Measurements from ENCODE around the gene RPS3.
A peak's percentile ranks its signal among the peaks of the same experiment; 100 is the strongest.

RPS3 gene

DNA sequence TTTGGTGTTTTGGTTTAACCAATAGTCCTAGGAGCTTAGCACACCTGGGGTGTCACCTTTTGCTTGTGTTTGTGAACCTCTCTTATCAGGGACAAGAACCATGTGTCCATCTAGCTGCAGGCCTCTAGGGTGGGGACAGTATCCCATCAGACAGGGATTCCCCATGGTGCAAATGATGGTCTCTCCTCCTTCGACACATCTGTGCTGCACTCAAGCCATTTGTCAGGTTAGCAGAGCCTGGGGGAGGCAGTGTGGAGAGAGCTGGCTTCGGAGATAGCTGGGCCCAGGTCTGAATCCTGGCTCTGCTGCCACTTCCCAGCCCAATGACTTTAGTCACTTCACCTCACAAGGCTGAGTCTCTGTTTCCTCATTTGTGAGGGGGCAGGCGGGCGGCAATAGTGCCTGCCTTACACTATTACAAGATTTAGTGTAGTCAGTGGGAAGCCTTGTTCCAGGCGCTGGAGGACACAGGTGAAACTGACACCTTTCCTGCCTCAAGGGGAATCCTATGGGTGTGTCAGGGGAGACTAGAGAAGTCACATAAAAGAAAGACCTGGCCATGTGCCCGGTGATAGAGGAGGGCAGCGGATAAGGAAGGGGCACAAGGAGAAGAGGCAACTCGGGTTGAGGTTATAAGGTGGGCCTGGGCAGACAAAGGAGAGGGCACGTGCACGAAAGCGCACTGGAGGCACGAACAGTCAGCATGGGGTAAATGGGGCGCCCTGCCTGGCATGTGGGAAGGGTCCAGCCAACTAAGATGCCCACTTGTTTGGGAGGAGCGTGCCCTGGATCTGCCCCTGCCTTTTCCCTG is 21.1 kb downstream of the RPS3 start:
- no peak for DNase-seq

DNA sequence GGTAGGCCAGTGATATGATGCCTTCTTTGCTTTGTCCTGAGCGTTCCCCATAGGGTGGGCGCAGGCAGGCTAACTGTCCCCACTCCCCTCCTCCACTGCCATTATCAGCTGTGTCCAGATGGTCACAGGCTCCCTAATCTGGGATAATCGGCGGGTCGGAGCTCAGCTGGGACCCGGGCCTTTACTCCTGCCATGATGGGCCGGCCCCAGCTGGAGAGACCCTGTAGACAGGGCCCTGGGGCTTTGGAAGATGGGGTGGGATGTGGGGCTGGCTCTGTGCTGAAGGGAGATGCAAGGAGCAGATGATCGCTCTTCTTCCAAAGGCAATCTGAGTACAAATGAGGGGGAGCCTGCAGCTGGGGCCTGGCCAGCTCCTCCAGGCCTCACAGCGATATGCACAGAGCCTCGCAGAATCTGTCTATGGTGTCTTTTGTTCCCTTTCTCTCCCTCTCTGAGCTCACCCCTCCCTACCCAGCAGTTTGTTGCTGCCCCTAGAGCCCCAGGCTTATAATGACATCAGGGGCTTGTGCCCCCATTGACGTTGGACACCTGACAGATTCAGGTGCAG is 21.8 kb downstream of the RPS3 start:
- no peak for DNase-seq

DNA sequence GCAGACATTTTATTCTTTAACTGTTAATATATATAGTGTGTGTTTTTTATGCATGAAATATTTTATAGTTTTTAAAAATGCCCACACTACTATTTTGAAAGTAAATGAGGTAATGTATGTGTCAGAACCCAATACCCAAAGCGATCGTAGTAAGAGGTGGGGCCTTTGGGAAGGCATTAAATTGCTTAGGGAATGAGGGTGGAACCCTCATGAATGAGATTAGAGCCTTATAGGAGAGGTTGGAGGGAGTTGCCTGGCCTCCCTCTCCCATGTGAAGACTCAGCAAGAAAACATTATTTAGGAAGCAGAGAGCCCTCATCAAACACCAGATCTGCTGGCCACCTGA is 22.6 kb downstream of the RPS3 start:
- no peak for DNase-seq

DNA sequence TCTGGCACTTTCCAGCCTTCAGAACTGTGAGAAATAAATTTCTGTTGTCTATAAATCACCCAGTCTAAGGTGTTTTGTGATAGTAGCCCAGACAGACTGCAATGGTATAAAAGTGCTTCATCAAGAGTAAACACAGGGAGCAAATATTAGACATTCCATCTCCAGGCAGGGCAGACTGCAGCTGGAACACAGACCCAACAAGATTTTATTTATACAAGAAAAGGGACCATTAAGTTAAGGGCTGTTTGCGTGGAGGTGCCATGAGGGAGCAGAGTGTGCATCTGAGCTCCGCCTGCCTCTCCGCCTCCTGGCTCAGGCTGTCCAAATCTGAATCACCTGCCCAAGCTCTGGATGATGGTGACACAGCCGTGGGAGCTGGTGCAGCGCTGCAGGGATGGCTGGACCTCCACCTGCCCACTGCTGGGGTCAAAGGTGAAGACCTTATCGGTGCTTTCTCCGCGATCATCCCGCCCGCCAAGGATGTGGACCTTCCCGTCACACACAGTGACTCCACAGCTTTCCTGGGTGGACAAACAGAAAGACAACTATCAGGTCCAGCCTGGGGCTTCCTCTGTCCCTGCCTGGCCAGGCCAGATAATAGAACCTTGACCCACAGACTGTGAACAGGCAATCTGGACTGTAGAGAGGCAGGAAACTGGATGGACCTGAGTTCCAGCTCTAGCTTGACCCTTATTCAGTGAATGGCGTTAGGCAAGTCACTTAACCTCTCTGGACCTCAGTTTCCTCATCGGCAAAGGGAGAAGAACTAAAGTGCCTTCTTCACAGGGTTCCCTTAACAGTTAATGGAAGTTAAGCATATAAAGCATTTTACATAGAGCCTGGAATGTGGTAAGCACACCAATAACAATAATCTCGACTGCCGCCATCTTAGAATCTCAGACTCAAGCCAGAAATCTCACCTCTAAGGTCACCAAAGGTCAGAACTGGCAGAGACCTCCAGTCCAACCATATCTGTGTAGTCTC is 23.2 kb downstream of the RPS3 start:
- DNase-seq, result peak; percentile 62

DNA sequence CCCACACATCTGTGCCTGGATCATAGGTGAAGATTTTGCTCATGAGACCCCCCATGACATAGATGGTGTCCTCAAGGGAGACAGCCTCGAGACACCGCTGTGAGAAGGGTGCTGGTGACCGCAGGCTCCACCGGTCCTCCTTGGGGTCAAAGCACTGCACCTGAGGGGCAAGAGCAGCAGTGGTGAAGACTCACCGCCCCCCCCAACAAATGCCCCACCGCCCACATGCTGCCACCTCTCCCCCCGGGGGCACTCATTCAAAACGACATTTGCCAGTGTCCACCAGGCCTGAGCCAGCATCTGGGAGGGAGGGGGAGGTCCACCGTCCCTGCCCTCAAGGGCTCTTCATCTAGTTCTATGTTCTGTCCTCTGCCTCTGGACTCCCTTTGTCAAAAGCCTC is 24.4 kb downstream of the RPS3 start:
- DNase-seq, result no peak

DNA sequence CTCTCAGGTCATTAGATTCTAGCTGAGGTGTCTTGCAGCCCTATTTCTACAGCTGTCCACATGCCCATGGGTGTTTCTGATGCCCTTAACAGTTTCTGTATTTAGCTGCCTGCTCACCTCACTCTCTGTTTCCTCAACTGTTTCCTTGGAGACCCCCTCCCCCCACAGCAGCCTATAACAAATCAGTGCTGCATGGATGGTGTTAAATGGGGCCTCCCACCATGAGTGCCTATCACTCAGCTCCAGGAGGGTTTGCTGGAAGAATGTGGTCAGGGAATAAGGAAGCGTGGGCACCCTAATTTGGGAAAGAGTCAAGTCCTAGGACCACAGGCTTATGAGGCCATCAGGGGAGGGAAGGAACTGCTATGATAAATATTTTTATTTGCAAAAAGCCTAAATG is 25.1 kb downstream of the RPS3 start:
- DNase-seq, result no peak

DNA sequence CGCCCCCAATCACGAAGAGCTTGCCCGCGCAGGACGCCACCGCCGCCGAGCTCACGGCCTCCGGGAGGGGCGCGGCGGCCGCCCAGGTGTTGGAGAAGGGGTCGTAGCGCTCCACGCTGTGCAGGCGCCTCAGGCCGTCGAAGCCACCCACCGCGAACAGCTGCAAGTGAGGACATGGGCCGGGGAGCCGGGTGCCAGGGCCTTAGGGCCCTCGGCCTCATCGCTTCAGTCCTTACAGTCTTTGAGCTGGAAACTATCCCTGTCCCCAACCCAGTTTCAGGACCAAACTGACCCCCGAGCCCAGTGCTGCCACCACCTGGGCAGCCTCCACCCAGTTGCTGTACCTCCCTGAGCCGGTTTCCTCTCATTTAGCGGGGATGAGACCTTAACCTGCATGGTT is 26.1 kb downstream of the RPS3 start:
- no peak for DNase-seq

DNA sequence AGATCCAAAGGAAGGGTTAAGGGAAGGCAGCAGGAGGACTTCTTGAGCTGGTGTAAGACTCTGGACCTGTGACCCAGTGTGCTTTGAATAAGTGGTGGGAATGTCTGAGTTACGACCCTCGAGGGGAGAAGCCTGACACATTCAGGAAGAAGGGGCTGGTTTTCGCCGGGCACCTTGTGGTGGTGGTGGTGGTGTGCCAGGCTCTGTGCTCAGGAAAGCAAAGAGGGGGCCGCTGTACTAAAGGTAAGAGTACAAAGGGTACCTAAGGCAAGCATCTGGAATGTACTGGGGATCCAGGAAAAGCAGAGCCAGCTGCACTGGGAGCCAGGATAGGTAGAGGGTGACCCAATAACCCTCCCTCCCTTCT is 27.4 kb downstream of the RPS3 start:
- DNase-seq, result no peak

DNA sequence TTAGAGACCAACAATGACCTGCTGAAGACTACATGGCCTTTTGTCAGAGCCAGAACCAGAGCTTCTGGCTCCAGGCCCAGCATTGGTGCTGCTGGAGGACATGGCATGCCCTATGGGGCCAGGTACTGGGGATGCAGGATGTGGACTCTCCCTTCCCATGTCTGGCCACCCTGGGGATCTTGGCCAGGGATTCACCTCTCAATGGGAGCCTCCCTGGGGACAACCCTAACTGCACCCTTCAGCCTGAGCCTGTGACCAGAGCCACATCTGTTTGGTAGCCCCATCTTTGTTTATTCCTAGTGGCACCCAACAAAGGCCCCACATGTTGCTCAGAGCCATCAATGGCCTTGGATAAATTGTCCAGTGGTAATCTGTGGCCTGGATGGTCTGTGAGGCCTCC is 27.9 kb downstream of the RPS3 start:
- DNase-seq, result no peak

DNA sequence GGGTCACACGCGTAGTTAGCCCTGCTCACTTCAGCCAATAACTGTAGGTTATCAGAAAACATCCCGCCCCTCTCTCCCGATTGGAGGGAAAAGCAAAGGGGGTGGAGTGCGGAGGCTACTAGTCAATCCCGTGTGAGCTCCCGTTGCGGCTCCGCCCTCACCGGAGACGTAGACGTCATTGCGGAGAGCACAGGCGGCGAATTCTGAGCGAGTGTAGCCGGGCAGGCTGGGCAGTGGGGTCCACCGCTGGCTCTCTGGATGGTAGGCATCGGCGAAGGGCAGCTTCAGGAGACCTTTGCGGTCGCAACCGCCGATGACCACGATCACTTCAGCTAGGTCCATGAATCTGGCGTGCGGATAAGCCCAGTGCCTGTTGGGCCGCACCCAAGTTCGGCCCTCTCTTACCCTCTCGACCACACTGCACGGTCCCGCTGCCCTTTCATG is 29.0 kb downstream of the RPS3 start:
- DNase-seq, result no peak

DNA sequence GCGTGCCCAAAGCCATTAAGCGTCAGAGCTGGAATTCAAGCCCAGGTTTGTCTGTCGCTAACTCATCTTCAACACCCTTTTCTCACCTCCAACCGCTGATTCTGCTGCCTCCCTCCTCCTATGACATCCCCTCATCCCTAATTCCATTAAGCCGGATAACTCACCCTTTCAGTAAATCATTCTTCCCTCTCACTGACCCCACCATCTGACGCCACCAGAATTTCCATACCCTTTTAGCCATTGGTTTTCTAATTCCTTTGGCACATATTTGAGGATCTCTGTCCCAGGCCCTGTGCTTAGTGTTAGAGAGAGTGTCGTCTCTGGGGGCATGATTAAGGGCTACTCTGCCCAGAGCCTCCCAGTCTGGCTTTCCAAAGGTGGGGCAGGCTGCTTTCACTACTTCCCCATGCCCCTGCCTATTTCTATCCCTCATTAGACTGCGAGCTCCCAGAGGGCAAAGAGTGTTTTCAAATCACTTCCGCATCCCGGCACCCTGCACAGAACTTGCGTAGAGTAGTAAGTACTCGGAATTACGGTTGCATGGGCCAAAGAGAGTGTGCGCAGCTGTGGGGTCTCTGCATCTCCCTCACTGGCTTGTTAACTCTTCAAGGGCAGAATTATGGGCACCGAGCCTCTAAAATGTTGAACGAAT is 29.8 kb downstream of the RPS3 start:
- DNase-seq, result no peak

DNA sequence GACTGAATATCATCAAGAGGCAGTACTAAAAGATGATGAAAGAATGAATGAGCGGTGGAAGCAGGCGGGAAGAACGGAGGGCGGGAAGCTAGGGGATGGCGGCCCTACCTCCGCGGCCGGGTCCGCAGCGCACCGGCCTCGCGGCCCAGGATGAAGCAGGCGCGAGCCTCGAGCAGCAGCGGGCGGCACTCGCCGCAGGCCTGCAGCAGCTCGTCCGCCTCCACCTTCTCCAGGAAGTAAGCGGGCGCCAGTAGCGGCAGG is 30.3 kb downstream of the RPS3 start:
- DNase-seq, result no peak

DNA sequence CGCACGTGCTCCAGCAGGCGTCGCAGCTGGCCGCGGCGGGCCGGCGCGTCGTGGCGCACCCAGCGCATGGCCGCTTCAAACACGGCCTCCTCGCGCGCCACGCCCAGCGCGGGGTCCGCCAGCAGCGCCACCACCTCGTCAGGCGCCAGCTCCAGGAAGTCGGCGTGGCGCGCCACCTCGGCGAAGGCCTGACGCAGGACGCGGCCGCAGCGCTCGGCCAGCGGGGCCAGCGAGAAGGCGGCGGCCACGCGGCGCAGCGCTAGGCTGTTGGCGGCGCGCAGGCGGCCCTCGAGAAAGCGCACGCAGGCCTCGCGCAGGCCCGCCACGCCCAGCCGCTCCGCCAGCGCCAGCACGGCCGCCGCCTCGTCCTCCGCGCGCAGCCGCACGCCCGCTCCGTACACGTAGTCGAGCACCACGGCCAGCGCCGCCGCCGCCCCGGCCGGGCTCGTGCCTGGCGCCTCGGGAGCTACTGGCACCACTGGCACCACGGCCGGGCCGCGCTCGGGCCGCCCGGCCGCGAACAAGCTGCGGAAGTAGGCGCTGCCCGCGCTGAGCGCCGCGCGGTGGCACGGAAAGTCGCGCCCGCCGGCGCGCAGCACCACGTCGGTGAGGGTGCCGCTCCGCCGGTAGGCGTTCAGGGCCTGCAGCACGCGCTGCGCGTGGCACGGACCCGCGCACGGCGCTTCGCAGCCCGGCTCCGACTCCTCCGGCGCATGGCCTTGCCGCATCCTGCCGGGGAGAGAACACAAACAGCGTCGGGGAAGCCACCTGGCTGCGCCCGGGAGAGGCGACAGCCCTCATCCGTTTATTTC is 30.8 kb downstream of the RPS3 start:
- DNase-seq, result peak; percentile 74

DNA sequence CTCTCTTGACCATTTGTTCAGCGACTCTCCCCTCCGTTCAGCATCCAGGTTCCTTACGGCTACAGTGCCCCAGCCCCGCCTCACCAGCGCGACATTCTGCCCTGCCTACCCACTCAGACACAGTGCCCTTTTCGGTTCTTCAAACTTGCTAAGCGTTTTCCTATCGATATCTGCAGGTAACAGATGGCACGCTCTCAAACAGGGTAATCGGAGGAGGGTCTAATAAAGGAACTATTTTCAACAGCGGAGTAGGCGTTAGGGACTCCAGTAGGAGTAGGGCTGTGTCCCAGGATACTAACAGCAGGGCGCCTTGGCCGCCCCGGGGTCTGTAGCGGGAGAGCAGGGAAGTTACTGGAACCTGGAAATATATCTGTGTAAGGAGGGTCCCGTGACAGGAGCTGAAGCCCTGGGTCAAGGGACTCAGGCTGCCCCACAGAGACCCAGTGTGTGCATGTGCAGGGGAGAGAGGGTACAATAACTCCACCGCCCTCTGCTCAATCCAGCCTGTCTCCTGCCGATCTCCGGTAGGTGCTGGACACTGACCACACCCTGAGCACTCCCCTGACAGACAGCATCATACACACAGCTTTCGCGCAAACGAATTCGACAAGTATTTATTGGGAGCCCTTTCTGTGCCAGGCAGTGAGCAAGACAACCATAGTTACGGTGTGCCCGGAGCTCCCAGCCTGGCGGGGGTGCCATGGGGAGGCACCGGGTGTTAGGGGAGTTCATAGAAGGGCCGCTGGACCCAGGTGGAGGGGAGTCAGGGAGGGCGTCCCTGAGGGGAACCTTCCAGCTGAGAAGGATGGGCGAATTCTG is 31.6 kb downstream of the RPS3 start:
- no peak for DNase-seq

DNA sequence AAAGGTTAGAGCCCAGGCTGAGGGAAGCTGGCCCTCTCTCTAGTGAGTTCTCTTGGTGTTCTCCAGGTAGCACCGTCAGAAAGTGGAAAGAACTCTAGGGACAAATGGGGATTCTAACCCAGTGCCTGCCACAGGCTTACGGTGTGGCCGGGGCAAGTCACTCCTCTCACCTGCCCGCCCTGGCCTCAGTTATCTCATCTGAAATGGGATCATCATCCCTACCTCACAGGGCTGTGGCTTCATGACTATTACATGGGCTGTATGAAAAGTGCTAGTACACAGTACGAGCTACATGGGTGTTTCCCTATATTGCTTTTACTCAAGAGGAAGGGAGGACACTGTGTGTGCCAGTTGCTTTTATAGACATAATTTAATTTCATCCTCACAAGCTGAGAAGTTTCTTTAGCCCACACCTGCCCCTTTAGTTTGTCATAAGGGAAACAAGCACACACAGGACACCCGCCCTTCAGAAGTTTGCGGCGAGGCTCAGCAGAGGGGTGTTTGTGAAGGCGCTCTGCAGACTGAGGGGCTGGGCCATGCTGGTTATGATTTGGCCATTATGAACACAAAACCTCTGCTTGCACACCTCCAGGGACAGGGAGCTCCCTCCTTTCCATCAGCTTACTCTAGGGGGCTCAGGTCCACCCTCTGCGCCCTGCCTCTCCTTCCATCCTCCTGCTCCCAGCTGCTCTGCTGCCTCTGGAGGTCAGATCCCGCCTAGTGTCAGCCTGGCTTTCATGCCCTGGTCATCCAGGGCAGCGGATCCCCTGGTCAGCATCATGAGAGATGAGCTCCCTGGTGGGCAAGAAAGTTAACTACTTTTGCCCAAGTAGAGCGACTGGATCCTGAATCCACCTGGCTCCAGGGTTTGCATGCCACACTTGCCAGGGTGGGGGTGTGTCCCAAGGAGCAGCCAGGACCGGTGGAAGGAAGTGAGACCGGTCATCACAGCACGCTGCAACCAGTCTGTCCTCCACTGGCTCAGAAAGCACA is 32.5 kb downstream of the RPS3 start:
- DNase-seq, result no peak

DNA sequence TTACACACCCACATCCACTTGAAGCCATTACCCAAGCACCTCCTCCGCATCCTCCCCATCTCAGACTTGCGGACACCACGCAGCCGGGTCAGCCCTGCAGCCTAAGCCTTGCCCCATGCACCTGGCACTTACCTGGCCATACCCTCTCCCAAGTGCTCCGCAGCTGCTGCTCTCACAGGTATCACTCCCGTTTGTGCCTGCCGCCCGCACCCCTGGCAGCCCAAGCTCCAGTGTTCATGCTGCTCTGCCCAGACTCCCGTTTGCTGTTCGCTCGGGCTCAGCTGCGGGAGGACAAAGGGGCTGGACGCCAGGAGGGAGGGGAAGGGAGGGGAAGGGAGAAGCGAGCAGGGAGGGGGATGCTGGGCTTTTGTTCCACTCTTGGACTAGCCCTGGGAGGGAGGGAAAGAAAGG is 33.6 kb downstream of the RPS3 start, which contains the start of gene KLHL35:
Gene KLHL35, minus strand, starts transcription at position 293 of the 411 bp plus-strand sequence. CDS start 2,574 bp downstream, outside the sequence.
- no peak for DNase-seq

DNA sequence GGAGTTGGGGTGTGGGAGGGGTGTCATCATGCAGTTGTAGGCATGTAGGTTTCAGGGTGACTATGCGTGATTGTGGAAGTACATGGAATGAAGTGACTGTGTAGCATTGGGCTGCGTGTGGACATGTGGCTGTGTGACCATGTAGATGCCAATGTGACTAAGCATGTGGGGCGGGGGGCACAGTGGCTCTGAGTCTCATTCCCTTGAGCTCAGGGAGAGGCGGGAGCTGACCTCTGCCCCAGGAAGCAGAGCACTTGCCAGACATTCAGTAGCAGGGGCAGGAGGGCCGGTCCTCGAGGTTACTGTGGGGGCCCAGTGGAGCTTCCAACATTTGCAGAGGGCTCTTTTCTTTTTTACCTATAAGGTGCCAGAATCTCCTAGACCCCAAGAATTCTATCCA is 34.1 kb downstream of the RPS3 start:
- DNase-seq, result no peak

DNA sequence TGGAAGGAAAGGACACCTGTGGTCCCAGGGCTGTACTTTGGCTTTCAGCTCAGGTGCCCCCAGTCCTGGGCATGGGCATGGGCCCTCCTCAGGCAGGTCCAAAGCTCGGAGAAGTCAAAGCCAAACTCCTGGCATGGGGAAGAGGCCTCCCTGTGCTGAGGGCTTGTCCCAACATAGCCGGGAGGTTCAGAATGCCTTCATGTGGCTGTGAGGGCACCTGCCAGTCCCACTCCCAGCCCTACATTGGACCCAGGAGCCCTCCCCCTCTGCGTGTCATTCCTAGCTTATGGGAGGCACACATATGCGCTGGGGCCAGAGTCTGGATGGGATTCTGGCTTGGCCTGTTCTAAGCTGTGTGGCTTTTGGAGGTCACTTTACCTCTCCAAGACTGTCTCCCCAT is 34.7 kb downstream of the RPS3 start:
- DNase-seq, result no peak

DNA sequence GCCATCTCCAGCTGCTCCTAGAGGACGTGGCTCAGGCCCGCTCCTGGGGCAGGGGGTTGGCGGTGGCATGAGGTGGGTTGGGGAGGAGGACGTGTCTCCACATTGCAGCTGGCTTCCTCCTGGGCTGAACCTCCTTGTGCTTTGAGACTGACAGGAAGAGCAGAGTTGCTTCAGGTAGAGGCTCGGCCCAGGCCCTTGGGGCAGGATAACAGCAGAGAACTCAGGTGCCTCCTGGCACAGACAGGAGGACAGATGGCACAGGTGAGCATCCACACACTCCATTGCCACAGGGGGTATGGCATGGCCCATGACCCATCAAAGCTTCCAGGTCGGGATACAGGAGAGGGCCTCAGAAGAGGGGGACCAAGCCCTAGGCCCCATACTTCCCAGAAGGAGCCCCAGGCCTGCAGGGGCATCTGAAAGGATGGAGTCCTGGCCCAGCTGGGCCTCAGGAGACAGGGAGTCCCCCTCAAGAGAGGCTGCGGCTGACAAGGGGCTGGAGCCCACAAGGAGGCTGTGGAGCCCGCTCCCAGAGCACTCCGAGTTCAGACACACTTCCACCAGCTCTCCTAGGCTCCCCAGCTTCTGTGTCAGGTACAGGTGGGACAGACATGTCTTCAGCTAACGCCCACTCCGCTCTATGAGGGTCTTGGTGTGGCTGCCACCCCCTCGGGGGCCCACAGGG is 35.7 kb downstream of the RPS3 start:
- no peak for DNase-seq

DNA sequence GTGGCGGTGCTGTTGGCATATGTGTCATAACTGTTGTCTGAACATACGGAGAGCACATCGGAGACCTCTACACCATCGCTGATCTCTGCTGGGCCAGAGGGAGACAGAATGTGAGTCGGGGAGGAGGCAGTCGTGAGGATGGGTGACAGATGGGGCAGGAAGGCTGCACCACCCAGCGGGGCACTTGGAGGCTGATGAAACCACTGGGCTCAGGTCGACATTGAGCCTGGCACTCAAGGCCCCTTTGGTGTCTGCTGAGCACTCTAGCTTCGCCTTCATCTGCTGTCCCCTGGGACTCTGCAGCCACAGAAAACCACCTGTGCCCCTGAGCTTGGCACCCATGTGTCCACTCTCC is 36.2 kb downstream of the RPS3 start:
- no peak for DNase-seq
